Caco-2 (cell line): ENCODE data around the gene NOTO. TPM values are rescaled to one million over a fixed set of nuclear protein-coding genes. Genes with fewer than 3 reads are reported as not detected.

Experiments used
- BruUV-seq: library from RNA; stranded (reverse); fragments of 400-500 nt; replicated peaks from 2 replicates; lab custom pipeline; 2021; lab: Mats Ljungman, UMichigan
- CTCF ChIA-PET: fragments of 300-600 bp; sonication (Branson Sonifier 250); formaldehyde crosslinking; loops from one replicate; lab custom pipeline; 2022; ENCODE audit warnings: antibody characterized with exemption; lab: Charles Lee
- POLR2A ChIA-PET: fragments of 300-600 bp; sonication (Branson Sonifier 250); formaldehyde crosslinking; loops from one replicate; lab custom pipeline; 2022; ENCODE audit warnings: antibody characterized with exemption; lab: Charles Lee
- DNase-seq, 2 experiments: peaks; one replicate each; pipeline versions ENCODE4 v3.0.0 to v3.0.0-alpha.2; 2020 to 2022
- H3K27me3 ChIP-seq: replicated peaks from 2 replicates; pipeline ENCODE4 v1.6.0; 2011; ENCODE audit warnings: low read length; ENCODE audit not compliant: control insufficient read depth, insufficient read depth
- H3K36me3 ChIP-seq: 2 replicates; pipeline ENCODE4 v1.5.1; 2011; ENCODE audit warnings: low read length; ENCODE audit not compliant: control insufficient read depth, insufficient read depth
- H3K4me1 ChIP-seq: fragments of 250-450 bp; sonication (Bioruptor Pico); 2 replicates; pipeline ENCODE4 v1.5.1; 2020; ENCODE audit warnings: mild to moderate bottlenecking
- H3K4me3 ChIP-seq: 2 replicates; pipeline ENCODE4 v1.5.1; 2011; ENCODE audit warnings: low read depth, mild to moderate bottlenecking, control low read depth, low read length
- H3K9me3 ChIP-seq: fragments of 250-450 bp; sonication (Bioruptor Pico); 2 replicates; pipeline ENCODE4 v1.5.1; 2020; ENCODE audit warnings: mild to moderate bottlenecking, moderate library complexity
- H3K27ac Mint-ChIP-seq: one replicate; pipeline ENCODE4 v1.8.0; 2022; ENCODE audit warnings: mixed read lengths; ENCODE audit not compliant: unreplicated experiment
- H3K27me3 Mint-ChIP-seq: one replicate; pipeline ENCODE4 v1.8.0; 2022; ENCODE audit warnings: mixed read lengths; ENCODE audit not compliant: insufficient read depth, unreplicated experiment
- H3K36me3 Mint-ChIP-seq: one replicate; pipeline ENCODE4 v1.8.0; 2022; ENCODE audit warnings: mild to moderate bottlenecking, mixed read lengths; ENCODE audit not compliant: insufficient read depth, unreplicated experiment
- H3K4me1 Mint-ChIP-seq: one replicate; pipeline ENCODE4 v1.8.0; 2022; ENCODE audit warnings: low read depth, mixed read lengths; ENCODE audit not compliant: unreplicated experiment
- H3K4me3 Mint-ChIP-seq: one replicate; pipeline ENCODE4 v1.8.0; 2022; ENCODE audit warnings: mild to moderate bottlenecking, moderate library complexity, mixed read lengths; ENCODE audit not compliant: unreplicated experiment
- H3K9me3 Mint-ChIP-seq: one replicate; pipeline ENCODE4 v1.8.0; 2022; ENCODE audit warnings: mixed read lengths; ENCODE audit not compliant: unreplicated experiment
- intact Hi-C: fragments of 100-400 bp; cut with micrococcal nuclease; formaldehyde crosslinking; loops from one replicate; pipeline ENCODE4 v1.10.0; 2022; ENCODE audit not compliant: unreplicated experiment
- total RNA-seq: library from RNA; stranded (reverse); gene quantifications from 2 replicates; pipeline ENCODE4 v1.2.3, GENCODE V29; 2022
- TF ChIP-seq, protein P1 (sequence below), 2 experiments: fragments of 200-600 bp in 1 of 2; IDR thresholded peaks; 1 replicate in 1 of 2; 2 replicates in 1 of 2; pipeline versions ENCODE4 v1.5.1 to v1.8.0; 2011 to 2022; ENCODE audit warnings: antibody characterized with exemption in 1 of 2, control low read depth in 1 of 2, inconsistent platforms in 1 of 2, low read depth in 1 of 2, low read length in 1 of 2, mild to moderate bottlenecking in 1 of 2, moderate library complexity in 1 of 2; ENCODE audit not compliant: insufficient read depth in 1 of 2, severe bottlenecking in 1 of 2, unreplicated experiment in 1 of 2

NOTO gene
- total RNA-seq, 1 experiment from 2014 or later, result not detected

DNA sequence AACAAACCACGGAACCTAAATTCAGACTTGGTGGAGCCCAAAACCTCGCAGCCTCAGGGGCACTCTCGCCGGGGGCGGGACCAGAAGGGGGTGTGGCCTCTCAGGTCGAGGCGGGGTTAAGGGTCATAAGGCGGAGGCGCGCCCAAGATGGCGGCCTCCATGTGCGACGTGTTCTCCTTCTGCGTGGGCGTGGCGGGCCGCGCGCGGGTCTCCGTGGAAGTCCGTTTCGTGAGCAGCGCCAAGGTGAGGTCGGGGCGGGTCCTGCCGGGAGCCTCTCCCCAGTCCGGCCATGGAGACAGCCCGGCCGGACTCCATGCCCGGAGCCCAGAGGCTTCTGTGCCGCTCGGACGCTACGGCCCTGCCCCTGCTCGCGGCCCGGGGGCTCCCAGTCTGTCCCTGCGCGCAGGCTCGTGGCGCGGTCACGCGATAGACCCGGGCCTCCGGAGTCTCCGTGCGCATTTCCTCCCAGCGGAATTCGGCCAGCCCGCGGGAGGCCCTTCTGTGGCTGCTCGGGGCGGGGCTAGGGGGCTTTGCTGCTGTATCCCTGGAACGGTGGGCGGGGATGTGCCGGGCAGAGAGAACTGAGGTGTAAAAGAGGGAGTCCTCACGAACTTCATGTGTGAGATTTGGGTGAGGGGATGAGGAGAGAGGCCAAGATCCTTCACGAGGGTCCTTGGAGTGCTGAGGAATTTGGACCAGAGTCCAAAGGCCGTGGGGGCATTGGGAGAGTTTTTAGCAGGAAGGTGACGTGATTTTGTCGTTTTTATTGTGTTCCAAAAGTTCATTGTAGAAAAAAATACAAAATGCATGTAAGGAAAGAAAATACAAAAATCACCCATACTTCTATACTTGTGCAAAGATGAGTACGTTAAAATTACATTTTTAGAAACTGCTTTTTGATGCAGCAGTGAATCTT, 12.0 kb downstream of the NOTO start, which contains the start of gene SMYD5:
TSS of gene SMYD5 (plus strand) at position 126 of the 916 bp plus-strand sequence. CDS start at position 148, 22 bp downstream.
- H3K4me1 Mint-ChIP-seq, result peaks cover 9% of the 10 kb centered on the region
- Histone ChIP-seq H3K4me3 (peak within 1 kb of the TSS; percentile 98), H3K36me3 (no peaks in the 10 kb centered on the region), H3K9me3 (no peaks in the 10 kb centered on the region), H3K4me1 (peaks cover 20% of the 10 kb centered on the region), H3K27me3 (no peaks in the 10 kb centered on the region)
- no TSS peak for BruUV-seq
- peak within 1 kb of the TSS; percentile 89 for H3K4me3 Mint-ChIP-seq
- peak within 1 kb of the TSS; percentile 84 for H3K27ac Mint-ChIP-seq
- intact Hi-C loops, result loop anchor here (1.0 to 5.0 kb wide), 4 partner anchors 20 to 52 kb away; partner anchors contain the start of gene CCT7
- TF ChIP-seq, protein P1, sequence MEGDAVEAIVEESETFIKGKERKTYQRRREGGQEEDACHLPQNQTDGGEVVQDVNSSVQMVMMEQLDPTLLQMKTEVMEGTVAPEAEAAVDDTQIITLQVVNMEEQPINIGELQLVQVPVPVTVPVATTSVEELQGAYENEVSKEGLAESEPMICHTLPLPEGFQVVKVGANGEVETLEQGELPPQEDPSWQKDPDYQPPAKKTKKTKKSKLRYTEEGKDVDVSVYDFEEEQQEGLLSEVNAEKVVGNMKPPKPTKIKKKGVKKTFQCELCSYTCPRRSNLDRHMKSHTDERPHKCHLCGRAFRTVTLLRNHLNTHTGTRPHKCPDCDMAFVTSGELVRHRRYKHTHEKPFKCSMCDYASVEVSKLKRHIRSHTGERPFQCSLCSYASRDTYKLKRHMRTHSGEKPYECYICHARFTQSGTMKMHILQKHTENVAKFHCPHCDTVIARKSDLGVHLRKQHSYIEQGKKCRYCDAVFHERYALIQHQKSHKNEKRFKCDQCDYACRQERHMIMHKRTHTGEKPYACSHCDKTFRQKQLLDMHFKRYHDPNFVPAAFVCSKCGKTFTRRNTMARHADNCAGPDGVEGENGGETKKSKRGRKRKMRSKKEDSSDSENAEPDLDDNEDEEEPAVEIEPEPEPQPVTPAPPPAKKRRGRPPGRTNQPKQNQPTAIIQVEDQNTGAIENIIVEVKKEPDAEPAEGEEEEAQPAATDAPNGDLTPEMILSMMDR (IDR thresholded peaks at IDR 0.05; ENCODE audit: insufficient read depth in 1 of 2, low read depth in 1 of 2, low read length in 1 of 2, severe bottlenecking in 1 of 2, unreplicated experiment in 1 of 2), result no peak
- ChIA-PET CTCF (interaction anchor here (1.0 to 3.2 kb wide), 4 partner anchors 19 to 54 kb away, joined by 3 to 105 read pairs (median 4); partner anchors contain the start of gene PRADC1), POLR2A (interaction anchor here (1.7 kb wide), 1 partner anchor 20 kb away, joined by 8 read pairs; the partner anchor contains the start of genes CCT7 and PRADC1)
- H3K9me3 Mint-ChIP-seq, result no peaks in the 10 kb centered on the region
- H3K36me3 Mint-ChIP-seq, result peaks cover 10% of the 10 kb centered on the region
- H3K27me3 Mint-ChIP-seq, result no peaks in the 10 kb centered on the region
- peak; percentile 91 to 93 for DNase-seq

DNA sequence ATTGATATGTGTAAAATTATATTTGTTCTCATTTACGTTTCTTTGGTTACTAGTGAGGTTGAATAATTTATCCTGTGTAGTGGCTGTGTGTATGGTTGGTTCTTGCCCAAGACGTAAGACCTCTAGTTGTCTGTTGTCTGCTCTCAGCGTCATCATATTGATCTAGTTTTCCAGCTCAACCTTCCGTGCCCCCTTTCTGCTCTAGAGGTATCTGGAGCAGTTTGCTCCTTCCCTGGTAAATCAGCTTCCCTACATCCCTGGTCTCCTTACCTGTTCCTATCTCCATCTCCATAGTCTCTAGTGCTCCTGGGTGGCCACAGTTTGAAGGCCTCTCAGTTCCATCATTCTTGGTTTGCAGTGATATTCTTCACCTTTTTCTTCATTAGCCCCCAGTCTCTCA, 12.9 kb downstream of the NOTO start:
- Histone ChIP-seq H3K36me3 (no peaks in the 10 kb centered on the region), H3K9me3 (no peaks in the 10 kb centered on the region), H3K4me1 (peaks cover 20% of the 10 kb centered on the region), H3K4me3 (peak overlapping the region; percentile 98), H3K27me3 (no peaks in the 10 kb centered on the region)
- peaks cover 14% of the 10 kb centered on the region for H3K36me3 Mint-ChIP-seq
- H3K27ac Mint-ChIP-seq, result peak overlapping the region; percentile 29
- H3K27me3 Mint-ChIP-seq, result no peaks in the 10 kb centered on the region
- no peak for DNase-seq
- TF ChIP-seq, protein P1 (IDR thresholded peaks at IDR 0.05; ENCODE audit: insufficient read depth in 1 of 2, low read depth in 1 of 2, low read length in 1 of 2, severe bottlenecking in 1 of 2, unreplicated experiment in 1 of 2), result no peak
- H3K9me3 Mint-ChIP-seq, result no peaks in the 10 kb centered on the region
- POLR2A ChIA-PET, result interaction anchor here (1.7 kb wide), 1 partner anchor 19 kb away, joined by 8 read pairs; the partner anchor contains the start of genes CCT7 and PRADC1
- peak overlapping the region; percentile 89 for H3K4me3 Mint-ChIP-seq
- H3K4me1 Mint-ChIP-seq, result peaks cover 9% of the 10 kb centered on the region
- no TSS peak for BruUV-seq
- intact Hi-C loops, result loop anchor here (2.0 kb wide), 1 partner anchor 46 kb away; no protein-coding TSS in a partner anchor
- CTCF ChIA-PET, result interaction anchor here (1.0 to 1.3 kb wide), 3 partner anchors 18 to 53 kb away, joined by 3 to 5 read pairs (median 3); partner anchors contain the start of gene PRADC1

GRCh38 chr2:73217160-73217559, 14.8 kb downstream of the NOTO start:
- Mint-ChIP-seq H3K4me3 (no peak overlapping the region), H3K27ac (no peak overlapping the region), H3K27me3 (no peaks in the 10 kb centered on the region), H3K9me3 (no peaks in the 10 kb centered on the region), H3K36me3 (peaks cover 28% of the 10 kb centered on the region), H3K4me1 (peaks cover 9% of the 10 kb centered on the region)
- Histone ChIP-seq H3K9me3 (no peaks in the 10 kb centered on the region), H3K36me3 (peaks cover 4% of the 10 kb centered on the region), H3K4me1 (peaks cover 20% of the 10 kb centered on the region), H3K4me3 (no peak overlapping the region), H3K27me3 (no peaks in the 10 kb centered on the region)
- BruUV-seq, result no TSS peak
- ChIA-PET CTCF (interaction anchor here (0.7 kb wide), 1 partner anchor 56 kb away, joined by 3 read pairs; no protein-coding TSS in a partner anchor), POLR2A (no interaction called here)
- no peak for DNase-seq
- TF ChIP-seq, protein P1 (IDR thresholded peaks at IDR 0.05; ENCODE audit: insufficient read depth in 1 of 2, low read depth in 1 of 2, low read length in 1 of 2, severe bottlenecking in 1 of 2, unreplicated experiment in 1 of 2), result no peak
- intact Hi-C loops, result no loop called here
